Activated T-cell treated with anti-CD3 and anti-CD28 coated beads, Interleukin-2, amount 50 U/mL, for 24 hours (primary cell): ENCODE data around the gene FAM124B.
A peak's percentile ranks its signal among the peaks of the same experiment; 100 is the strongest.

Source experiments
- DNase-seq: peaks from one replicate; pipeline ENCODE4 v3.0.0-alpha.2; 2020
- H3K27ac Mint-ChIP-seq: 2 replicates; pipeline ENCODE4 v1.8.0; 2020; ENCODE audit warnings: mild to moderate bottlenecking, mixed read lengths
- H3K27me3 Mint-ChIP-seq: 2 replicates; pipeline ENCODE4 v1.8.0; 2020; ENCODE audit warnings: mixed read lengths
- H3K36me3 Mint-ChIP-seq: 2 replicates; pipeline ENCODE4 v1.8.0; 2020; ENCODE audit warnings: low read depth, mixed read lengths
- H3K4me1 Mint-ChIP-seq: 2 replicates; pipeline ENCODE4 v1.8.0; 2020; ENCODE audit warnings: low read depth, mixed read lengths
- H3K4me3 Mint-ChIP-seq: 2 replicates; pipeline ENCODE4 v1.8.0; 2020; ENCODE audit warnings: mild to moderate bottlenecking, moderate library complexity, mixed read lengths
- H3K9me3 Mint-ChIP-seq: 2 replicates; pipeline ENCODE4 v1.8.0; 2020; ENCODE audit warnings: mixed read lengths

Gene FAM124B

DNA sequence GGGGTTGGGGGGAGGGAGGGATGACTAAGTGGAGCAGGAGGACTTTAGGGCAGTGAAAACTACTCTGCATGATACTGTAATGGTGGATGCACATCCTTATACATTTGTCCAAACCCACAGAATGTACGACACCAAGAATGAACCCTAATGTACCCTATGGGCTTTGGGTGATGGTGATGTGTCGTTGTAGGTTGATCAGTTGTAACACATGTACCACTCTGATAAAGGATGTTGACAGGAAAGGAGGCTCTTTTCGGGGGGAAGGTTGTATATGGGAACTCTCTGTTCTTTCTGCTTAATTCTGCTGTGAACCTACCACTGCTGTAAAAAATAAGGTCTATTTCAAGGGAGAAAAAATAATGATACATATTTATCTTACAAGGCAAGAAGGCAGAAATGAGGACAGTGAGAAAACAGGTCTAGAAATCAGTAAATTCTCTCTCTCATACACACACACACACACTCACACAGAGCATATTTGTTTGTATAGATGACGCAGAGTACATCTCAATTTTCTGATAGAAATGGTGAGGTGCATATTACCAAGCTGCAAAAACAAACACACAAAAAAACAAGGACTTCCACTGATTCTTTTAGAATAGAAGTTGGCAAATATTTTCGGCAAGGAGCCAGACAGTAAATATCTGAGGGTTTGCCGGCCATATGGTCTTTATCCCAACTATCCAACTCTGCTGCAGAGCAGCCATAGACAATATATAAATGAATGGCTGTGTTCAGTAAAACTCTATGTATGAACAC, 20.2 kb downstream of the FAM124B start:
- DNase-seq, result no peak
- Mint-ChIP-seq H3K4me3 (no peak overlapping the region), H3K4me1 (peaks cover 3% of the 10 kb centered on the region), H3K27me3 (no peaks in the 10 kb centered on the region), H3K27ac (no peak overlapping the region), H3K36me3 (no peaks in the 10 kb centered on the region), H3K9me3 (no peaks in the 10 kb centered on the region)

DNA sequence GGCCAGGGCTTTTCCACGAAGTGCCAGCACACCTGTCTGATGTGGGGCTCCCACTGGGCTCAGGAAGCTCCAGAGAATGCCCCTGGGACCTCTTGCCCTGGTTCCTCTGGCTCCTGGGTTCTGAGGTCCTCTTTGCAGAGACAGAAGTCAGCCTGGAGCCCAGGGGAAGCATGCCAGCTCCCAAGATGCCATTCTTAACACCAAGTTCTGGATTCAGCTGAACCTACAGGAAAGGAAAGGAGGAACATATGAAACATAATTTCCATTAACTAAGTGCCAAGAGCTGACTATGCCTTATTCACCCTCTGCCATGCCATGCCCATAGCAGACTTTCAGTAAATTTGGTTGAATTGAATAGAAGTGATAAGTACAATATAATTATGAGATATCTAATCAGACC, 21.9 kb downstream of the FAM124B start:
- no peaks in the 10 kb centered on the region for H3K36me3 Mint-ChIP-seq
- H3K9me3 Mint-ChIP-seq, result no peaks in the 10 kb centered on the region
- peaks cover 3% of the 10 kb centered on the region for H3K4me1 Mint-ChIP-seq
- no peak for DNase-seq
- H3K4me3 Mint-ChIP-seq, result no peak overlapping the region
- H3K27me3 Mint-ChIP-seq, result no peaks in the 10 kb centered on the region
- no peak overlapping the region for H3K27ac Mint-ChIP-seq

DNA sequence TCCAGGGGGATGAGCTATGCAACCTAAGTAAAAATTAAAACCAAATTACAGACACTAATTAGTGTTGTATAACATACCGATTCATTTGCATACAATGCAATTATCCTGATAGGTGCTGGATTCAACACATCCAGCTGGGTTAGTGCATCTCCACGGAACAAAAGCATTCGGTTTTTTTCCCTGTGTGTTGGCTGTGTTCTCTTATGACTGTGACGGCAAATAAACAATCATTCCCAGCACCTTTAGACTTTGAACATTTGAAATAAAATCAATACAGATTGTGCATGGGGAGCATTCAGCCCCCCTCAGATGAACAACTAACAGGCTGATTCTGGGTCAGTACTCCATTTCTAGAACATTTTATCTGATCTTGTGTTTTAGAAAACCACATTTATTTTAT, 22.7 kb downstream of the FAM124B start:
- Mint-ChIP-seq H3K4me3 (no peak overlapping the region), H3K27me3 (no peaks in the 10 kb centered on the region), H3K9me3 (no peaks in the 10 kb centered on the region)

DNA sequence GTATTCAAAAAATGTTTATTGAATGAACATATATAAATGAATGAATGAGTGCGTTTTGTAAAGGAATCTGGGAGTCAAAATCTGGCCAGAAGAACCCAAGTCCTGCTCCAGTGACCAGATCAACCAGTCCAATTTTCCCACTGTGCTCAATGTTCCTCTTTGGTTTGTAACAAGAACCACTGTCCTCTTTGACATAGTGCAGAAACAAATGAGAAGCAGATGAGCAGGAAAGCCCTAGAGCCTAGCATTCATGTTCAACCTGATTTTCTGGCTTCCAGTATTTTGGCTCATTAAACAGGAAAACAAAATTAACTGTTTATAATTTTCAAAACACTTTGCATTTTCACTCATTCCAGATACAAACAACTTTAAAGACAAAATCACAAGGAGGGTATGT, 23.2 kb downstream of the FAM124B start:
- Mint-ChIP-seq H3K4me1 (peaks cover 3% of the 10 kb centered on the region), H3K4me3 (no peak overlapping the region), H3K27me3 (no peaks in the 10 kb centered on the region), H3K27ac (no peak overlapping the region), H3K36me3 (no peaks in the 10 kb centered on the region), H3K9me3 (no peaks in the 10 kb centered on the region)
- DNase-seq, result no peak

More for the DNA sequence above, 22.7 kb downstream of the FAM124B start:
- Mint-ChIP-seq H3K27ac (no peak overlapping the region), H3K36me3 (no peaks in the 10 kb centered on the region), H3K4me1 (peaks cover 3% of the 10 kb centered on the region)
- DNase-seq, result no peak

DNA sequence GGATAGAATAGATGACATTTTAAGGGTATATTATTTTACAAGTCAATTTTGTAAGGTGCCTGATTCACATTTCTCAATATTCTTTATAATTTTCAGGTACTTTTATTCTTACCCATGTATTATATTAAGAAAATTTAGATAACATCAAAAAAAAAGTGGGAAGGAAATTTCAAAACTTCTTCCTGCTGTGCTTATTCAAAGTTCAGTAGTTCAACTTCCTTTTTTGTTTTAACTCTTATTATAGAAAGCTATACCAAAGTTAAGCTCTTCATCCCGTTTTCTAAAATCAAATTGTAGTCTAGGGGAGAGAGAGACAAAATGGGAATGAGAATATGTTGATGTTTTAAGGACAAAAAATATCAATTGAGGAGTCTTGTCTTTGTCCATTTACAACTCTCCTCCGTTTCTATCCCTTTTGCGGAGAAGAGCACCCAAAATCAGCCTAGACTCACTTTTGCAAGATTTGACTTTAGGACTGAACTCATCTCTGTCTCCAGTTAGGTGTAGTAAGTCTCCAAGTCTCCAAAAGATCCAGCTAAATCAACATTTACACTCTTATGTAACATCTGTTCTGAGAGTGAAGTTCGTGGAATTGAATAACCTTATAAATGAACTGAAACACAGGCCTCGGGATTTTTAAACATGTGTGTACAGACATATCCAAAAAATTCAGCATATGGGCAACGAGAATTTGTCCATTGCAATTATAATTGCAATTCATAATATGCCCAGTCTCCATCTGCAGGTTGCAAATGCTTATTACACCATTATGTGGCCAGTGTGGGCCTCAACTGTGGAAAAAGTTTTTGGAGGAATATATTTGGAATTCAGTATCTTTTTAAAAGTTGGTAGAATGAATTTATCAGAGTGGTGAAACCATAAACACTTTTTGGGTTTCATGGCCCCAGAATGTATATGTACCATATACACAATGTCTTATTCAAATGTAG, 23.9 kb downstream of the FAM124B start:
- no peak for DNase-seq
- Mint-ChIP-seq H3K36me3 (no peaks in the 10 kb centered on the region), H3K4me3 (no peak overlapping the region), H3K27me3 (no peaks in the 10 kb centered on the region), H3K4me1 (peaks cover 3% of the 10 kb centered on the region), H3K27ac (no peak overlapping the region), H3K9me3 (no peaks in the 10 kb centered on the region)

DNA sequence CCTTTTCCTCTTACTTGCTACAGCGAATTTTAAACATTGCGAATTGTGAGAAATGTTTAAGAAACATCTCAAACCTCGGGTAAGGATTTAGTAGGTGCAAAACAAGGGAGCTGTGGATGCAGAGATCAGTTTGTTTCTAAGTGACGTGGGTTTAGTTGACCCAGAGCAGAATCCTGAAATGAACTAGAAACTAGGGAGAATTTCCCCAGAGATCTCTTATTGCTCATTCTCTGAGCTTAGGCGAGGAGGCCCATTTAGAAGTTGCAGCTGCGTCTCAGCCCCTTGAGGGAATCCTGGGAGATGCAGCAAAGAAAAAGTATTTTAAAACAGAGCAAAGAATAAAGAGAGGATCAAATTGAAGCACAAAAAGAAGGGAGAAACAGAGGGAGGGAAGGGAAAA, 29.3 kb downstream of the FAM124B start:
- Mint-ChIP-seq H3K4me1 (peaks cover 3% of the 10 kb centered on the region), H3K27ac (no peak overlapping the region), H3K4me3 (no peak overlapping the region), H3K27me3 (no peaks in the 10 kb centered on the region), H3K36me3 (no peaks in the 10 kb centered on the region), H3K9me3 (no peaks in the 10 kb centered on the region)
- no peak for DNase-seq

DNA sequence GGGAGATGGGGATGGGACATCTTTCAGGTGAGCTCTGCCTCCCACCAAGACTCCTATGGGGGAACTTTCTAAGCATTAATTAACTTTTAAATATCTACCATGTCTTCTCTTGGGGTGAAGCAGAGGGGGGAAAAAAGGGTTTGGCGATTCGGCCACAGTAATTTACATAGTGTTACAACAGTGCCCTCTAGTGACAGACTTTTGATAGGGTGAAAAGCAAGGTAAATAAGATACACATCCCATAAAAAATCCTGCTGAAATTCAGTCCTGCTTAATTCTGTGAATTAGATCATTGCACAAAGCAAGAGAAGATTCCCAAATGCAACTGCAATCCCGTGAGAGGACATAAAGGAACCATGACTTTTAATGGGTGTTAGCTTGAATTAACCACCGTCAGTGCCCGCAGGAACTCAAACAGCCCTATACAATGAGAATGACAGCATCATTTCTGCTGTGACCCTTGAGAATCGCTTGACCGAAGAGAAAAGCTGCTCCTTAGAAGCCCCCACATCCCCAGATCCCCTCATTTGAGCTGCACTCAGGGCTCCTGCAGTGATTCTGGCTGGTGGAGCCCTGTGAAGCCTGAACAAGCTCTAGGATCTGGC, 32.8 kb downstream of the FAM124B start:
- H3K4me3 Mint-ChIP-seq, result no peak overlapping the region
- no peak for DNase-seq
- no peak overlapping the region for H3K27ac Mint-ChIP-seq
- no peaks in the 10 kb centered on the region for H3K4me1 Mint-ChIP-seq
- no peaks in the 10 kb centered on the region for H3K9me3 Mint-ChIP-seq
- H3K36me3 Mint-ChIP-seq, result no peaks in the 10 kb centered on the region
- no peaks in the 10 kb centered on the region for H3K27me3 Mint-ChIP-seq

DNA sequence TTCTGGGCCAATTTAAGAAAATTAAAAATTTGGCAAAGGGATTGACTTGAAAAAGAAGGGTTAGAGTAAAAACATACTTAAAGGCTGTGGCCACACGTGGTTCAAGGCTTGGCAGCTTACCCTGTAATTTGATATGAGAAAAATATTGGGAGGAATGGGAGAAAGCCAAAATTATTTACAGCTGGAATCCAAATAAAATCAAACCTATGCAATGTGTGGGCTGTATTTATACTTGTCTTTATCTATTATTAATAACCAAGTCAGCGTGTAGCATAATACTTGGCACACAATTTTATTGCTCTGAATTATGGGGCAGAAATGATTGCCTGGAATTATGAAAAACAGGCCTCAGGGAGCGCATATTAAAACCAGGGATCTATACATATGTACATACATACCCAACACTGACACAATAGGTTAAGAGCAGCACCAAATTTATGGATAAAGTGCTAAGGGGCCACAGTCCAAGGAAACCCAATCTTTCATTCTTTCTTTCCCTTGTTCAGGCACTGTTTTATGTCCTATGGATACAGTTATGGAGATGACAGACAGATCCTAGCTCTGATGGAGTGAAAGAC, 35.6 kb downstream of the FAM124B start:
- H3K36me3 Mint-ChIP-seq, result no peaks in the 10 kb centered on the region
- DNase-seq, result no peak
- H3K27ac Mint-ChIP-seq, result no peak overlapping the region
- H3K27me3 Mint-ChIP-seq, result no peaks in the 10 kb centered on the region
- no peaks in the 10 kb centered on the region for H3K4me1 Mint-ChIP-seq
- no peaks in the 10 kb centered on the region for H3K9me3 Mint-ChIP-seq
- no peak overlapping the region for H3K4me3 Mint-ChIP-seq

DNA sequence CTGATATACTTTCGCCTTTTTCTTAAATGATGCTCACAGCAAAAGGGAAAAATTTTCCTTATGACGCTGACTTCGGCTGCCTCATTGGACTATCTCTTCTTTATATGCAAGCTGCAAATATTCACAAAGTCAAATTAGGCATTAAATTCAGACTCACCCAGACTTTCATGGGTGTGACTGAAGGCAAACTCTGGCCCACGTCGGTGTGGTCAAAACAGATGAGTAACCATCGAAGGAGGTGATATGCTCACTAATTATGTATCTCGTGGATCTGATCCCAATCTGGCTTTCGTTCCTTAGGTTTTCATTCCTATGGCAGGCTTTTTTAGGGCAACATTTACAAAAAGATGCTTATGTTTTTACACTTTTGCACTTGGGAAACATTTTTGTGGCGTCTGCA, 36.6 kb downstream of the FAM124B start:
- no peak overlapping the region for H3K27ac Mint-ChIP-seq
- no peaks in the 10 kb centered on the region for H3K4me1 Mint-ChIP-seq
- H3K4me3 Mint-ChIP-seq, result no peak overlapping the region
- no peaks in the 10 kb centered on the region for H3K36me3 Mint-ChIP-seq
- H3K9me3 Mint-ChIP-seq, result no peaks in the 10 kb centered on the region
- H3K27me3 Mint-ChIP-seq, result no peaks in the 10 kb centered on the region
- no peak for DNase-seq

DNA sequence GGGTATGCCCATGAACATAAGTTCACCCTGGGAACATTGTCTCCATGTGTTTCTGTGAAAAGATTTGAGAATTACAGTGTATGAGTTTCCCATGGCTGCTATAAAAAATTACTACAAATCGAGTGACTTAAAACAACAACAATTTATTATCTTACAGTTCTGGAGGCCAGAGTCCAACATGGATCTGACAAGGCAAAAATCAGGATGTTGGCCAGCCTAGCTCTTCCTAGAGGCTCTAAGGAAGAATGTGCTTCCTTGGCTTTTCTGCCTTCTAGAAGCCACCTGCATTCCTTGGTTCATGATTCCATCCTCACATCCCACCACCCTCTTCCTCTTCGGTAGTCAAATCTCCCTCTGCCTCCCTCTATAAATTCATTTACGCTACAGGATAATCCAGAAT, 38.6 kb downstream of the FAM124B start:
- H3K36me3 Mint-ChIP-seq, result no peaks in the 10 kb centered on the region
- no peak for DNase-seq
- H3K4me3 Mint-ChIP-seq, result no peak overlapping the region
- no peaks in the 10 kb centered on the region for H3K9me3 Mint-ChIP-seq
- H3K4me1 Mint-ChIP-seq, result no peaks in the 10 kb centered on the region
- no peaks in the 10 kb centered on the region for H3K27me3 Mint-ChIP-seq
- no peak overlapping the region for H3K27ac Mint-ChIP-seq

DNA sequence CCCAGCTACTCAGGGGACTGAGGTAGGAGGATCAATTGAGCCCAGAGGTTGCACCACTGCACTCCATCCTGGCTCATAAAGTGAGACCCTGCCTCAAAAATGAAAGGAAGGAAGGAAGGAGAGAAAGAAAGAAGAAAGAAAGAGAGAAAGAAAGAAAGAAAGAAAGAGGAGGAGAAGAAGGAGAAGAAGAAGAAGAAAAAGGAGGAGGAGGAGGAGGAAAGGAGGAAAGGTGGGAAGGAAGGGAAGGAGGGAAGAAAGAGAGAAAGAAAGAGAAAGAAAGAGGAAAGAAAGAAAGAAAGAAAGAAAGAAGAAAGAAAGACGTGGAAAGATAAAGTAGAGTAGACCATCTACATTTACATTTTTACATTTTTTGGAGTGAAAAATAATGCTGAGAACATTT, 39.8 kb downstream of the FAM124B start:
- no peaks in the 10 kb centered on the region for H3K36me3 Mint-ChIP-seq
- no peak overlapping the region for H3K27ac Mint-ChIP-seq

DNA sequence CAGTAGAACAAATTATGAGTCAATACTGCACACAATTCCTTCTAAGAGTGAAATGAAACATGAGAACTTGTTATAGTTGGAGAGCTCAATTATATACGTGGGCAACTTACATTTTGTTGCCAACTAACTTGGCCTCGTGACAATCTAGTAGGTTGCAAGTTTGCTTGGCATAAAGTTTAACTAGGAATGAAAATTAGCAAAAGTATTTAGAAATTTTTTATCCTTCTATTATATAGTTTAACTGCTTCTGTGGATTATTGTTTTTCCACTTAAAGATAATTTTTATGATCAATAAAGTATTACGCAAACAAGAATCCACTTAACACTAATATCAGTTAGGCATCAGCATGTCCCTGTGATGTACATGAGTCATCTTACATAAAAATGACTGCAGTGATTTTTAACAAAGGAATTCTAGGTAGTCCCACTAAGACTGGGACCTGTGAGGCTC, 41.1 kb downstream of the FAM124B start:
- no peak overlapping the region for H3K27ac Mint-ChIP-seq
- H3K36me3 Mint-ChIP-seq, result no peaks in the 10 kb centered on the region
- H3K9me3 Mint-ChIP-seq, result no peaks in the 10 kb centered on the region
- H3K27me3 Mint-ChIP-seq, result no peaks in the 10 kb centered on the region
- DNase-seq, result no peak
- no peak overlapping the region for H3K4me3 Mint-ChIP-seq
- no peaks in the 10 kb centered on the region for H3K4me1 Mint-ChIP-seq

More for the DNA sequence above, 39.8 kb downstream of the FAM124B start:
- Mint-ChIP-seq H3K4me3 (no peak overlapping the region), H3K4me1 (no peaks in the 10 kb centered on the region), H3K27me3 (no peaks in the 10 kb centered on the region), H3K9me3 (no peaks in the 10 kb centered on the region)
- no peak for DNase-seq

DNA sequence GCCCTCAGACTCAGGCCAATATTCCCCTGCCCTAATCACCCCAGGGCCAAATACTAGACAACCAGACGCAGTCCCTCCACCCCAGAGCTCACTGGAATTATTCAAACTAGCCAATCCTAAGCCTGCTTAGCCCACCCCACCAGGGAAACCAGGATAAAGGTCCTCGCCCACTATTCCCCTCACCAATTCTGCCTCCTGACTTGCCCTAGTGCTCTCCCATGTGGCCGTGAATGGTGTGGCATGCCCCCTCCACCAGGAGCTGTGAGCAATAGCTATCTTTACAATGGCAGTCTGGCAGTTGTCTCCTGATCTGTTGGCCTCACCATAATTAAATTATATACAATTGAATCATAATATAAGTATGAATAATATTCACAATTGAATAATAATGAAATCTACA, 42.3 kb downstream of the FAM124B start:
- Mint-ChIP-seq H3K27me3 (peaks cover 2% of the 10 kb centered on the region), H3K36me3 (no peaks in the 10 kb centered on the region), H3K4me1 (no peaks in the 10 kb centered on the region), H3K9me3 (no peaks in the 10 kb centered on the region), H3K27ac (no peak overlapping the region), H3K4me3 (no peak overlapping the region)
- no peak for DNase-seq

DNA sequence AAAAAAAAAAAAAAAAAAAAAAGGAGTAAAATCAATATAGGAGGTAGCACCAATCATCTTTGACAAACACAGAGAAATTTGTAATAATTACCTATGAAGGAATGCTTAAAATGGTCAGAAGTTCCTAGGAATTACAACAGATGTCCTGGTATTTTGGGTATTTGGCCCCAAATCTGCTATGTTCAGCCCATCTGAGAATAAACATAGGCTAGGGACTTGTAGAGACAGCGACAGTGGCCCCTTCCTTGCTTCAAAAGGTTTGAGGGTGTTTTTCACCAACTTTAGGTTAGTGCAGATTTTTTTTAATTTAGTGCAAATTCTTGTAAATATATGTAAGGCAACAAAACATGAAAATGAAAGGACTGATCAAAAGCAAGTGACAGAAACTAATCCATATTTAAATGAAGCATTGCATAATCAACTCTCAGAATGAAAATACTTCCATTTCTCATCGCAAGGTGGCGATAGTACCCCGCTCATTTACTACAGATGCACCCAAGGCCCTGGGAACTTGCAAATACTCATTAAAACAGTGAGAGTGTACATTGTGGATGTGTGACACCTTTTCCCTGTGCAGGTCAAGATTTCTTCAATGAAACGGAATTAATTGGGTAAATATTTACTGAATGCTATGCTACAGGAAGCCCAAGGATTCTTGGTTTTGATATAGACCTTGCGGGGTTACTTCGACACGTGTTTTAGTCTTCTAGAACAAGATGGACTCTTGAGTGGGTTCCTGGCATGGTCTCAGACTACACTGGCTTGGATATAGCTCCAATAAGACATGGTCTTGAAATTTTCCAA, 44.6 kb downstream of the FAM124B start:
- Mint-ChIP-seq H3K9me3 (no peaks in the 10 kb centered on the region), H3K27ac (no peak overlapping the region), H3K4me1 (no peaks in the 10 kb centered on the region), H3K36me3 (no peaks in the 10 kb centered on the region), H3K27me3 (peaks cover 2% of the 10 kb centered on the region), H3K4me3 (no peak overlapping the region)
- peak; percentile 45 for DNase-seq
